Activated T-helper 1 cell treated with anti-CD3 and anti-CD28 coated beads, Interleukin-12 subunit alpha, Interleukin-12 subunit beta, Interleukin-2, Interleukin-4 antibody, amounts not matched to agents 30 ng/mL and 10 ng/mL and 1 ng/mL, durations not matched to agents 14 hours and 24 hours and 36 hours (primary cell): ENCODE data around the gene MPV17L. TPM values are rescaled to one million over a fixed set of nuclear protein-coding genes. Genes with fewer than 3 reads are reported as not detected.

Experiments used
- DNase-seq: peaks from one replicate; pipeline ENCODE4 v3.0.0; 2021; ENCODE audit warnings: low spot score
- H3K27ac Mint-ChIP-seq: one replicate; pipeline ENCODE4 v1.8.0; 2021; ENCODE audit warnings: mild to moderate bottlenecking, mixed read lengths
- H3K27me3 Mint-ChIP-seq: one replicate; pipeline ENCODE4 v1.8.0; 2022; ENCODE audit warnings: mild to moderate bottlenecking, moderate library complexity, mixed read lengths; ENCODE audit not compliant: insufficient read depth
- H3K36me3 Mint-ChIP-seq: one replicate; pipeline ENCODE4 v1.8.0; 2021; ENCODE audit warnings: low read depth, mixed read lengths
- H3K4me1 Mint-ChIP-seq: one replicate; pipeline ENCODE4 v1.8.0; 2021; ENCODE audit warnings: low read depth, mixed read lengths
- H3K4me3 Mint-ChIP-seq: one replicate; pipeline ENCODE4 v1.8.0; 2021; ENCODE audit warnings: mild to moderate bottlenecking, moderate library complexity, mixed read lengths
- H3K9me3 Mint-ChIP-seq: one replicate; pipeline ENCODE4 v1.8.0; 2021; ENCODE audit warnings: mixed read lengths
- intact Hi-C: fragments of 100-400 bp; cut with micrococcal nuclease; formaldehyde crosslinking; loops from one replicate; pipeline ENCODE4 v1.15.1; 2024
- total RNA-seq: library from RNA; stranded (reverse); gene quantifications from 2 replicates; pipeline ENCODE4 v1.2.3, GENCODE V29; 2022

MPV17L gene
- total RNA-seq, 1 donor from 2014 or later, result 0.34 TPM

DNA sequence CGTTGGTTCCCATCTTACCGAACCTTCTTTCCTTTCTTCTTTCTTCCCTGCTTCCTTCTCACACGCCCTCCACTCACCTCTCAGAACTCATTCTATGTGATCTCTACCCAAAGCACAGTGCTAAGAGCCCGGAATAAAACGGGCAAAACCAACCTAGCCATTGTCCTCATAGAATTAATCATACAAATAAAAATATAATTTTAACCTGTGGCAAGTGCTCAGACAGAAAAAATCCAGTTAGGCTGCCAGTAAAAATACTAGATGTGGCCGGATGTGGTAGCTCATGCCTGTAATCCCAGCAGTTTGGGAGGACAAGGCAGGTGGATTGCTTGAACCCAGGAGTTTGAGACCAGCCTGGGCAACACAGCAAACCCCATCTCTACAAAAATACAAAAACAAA lies 65.8 kb downstream of the MPV17L start:
- H3K4me1 Mint-ChIP-seq, result peaks cover 6% of the 10 kb centered on the region
- DNase-seq, result no peak
- no peak overlapping the region for H3K27ac Mint-ChIP-seq
- peaks cover 5% of the 10 kb centered on the region for H3K27me3 Mint-ChIP-seq
- no peaks in the 10 kb centered on the region for H3K36me3 Mint-ChIP-seq
- intact Hi-C loops, result no loop called here
- H3K9me3 Mint-ChIP-seq, result no peaks in the 10 kb centered on the region
- no peak overlapping the region for H3K4me3 Mint-ChIP-seq

Other genes with a start within 250 kb of the MPV17L start
- gene NPIPA5, start 17.5 kb upstream of the MPV17L start, total RNA-seq, result 11.0 and 16.5 TPM in 2 replicates
- 16.0 and 17.4 TPM in 2 replicates for gene BMERB1, start 38.8 kb downstream of the MPV17L start, total RNA-seq
- 58.8 and 58.9 TPM in 2 replicates for gene MARF1, start 247.4 kb downstream of the MPV17L start, total RNA-seq